Amniotic epithelial cell (primary cell): ENCODE data around the gene PRKG1.

Experiments
- DNase-seq: peaks from one replicate; pipeline ENCODE4 v3.0.0-alpha.2; 2010; ENCODE audit warnings: low read depth

The PRKG1 gene

DNA sequence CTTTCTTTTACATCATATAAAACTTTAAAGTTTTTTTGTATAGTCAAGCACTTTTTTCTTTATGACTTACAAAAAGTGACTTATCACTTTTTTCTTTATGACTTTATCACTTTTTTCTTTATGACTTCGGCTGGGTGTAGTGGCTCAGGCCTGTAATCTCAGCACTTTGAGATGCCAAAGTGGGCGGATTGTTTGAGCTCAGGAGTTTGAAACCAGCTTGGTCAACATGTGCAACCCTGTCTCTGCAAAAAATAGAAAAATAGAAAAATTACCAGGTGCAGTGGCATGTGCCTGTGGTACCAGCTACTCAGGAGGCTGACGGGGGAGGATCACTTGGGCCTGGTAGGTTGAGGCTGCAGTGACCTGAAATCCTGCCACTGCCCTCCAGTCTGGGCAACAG lies 733.9 kb downstream of the PRKG1 start:
- no peak for DNase-seq

GRCh38 chr10:51815723-51816122 lies 741.4 kb downstream of the PRKG1 start:
- no peak for DNase-seq

- no peak for DNase-seq
Measured at GRCh38 chr10:51821045-51821444, 746.8 kb downstream of the PRKG1 start.

DNA sequence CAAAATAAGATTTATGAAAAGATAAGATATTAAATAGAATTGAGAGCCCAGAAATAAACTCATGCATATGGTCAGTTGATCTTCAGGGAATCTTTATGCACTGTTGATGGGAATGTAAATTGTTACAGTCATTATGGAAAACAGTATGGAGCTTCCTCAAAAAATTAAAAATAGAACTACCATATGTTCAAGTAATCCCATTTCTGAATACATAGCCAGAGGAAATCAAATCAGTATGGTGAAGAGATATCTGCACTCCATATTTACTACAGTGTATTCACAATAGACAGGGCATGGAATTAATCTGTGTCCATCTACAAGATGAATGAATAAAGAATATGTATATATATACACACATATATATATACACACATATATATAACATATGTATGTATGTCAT lies 747.5 kb downstream of the PRKG1 start:
- no peak for DNase-seq

DNA sequence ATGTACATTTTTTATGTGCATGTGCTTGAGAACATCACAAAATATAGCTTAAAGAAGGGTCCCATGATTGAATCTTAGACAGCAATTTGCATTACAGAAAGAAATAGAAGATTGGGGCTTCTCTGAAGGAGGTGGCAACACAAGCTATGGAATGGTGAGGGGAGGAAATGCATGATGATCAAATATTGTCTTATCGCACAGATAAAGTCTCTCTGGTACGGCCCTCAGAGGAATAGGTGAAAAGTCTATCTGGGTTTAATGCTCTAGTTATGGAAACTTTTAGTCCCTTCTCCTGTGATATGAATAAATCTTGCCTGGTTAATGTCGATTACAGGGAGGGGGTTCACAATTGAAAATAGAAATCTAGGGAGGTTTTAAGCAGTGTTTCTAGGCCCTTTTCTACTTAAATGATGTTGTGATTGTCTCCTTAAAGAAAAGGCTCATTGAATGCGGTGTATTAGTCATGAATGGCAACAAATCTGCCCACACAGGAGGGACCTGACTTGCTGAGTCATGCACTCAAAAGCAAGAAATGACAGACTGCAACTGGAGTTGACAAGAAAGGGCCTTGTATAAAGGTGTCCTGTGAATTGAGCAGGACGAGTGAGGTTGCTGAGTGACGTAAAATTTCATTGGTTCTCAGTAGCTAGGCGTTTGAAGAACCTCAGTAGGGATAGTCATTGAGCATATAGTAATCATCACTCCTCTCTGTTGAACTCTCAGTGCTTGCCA lies 758.5 kb downstream of the PRKG1 start:
- peak; percentile 75 for DNase-seq

- no peak for DNase-seq
Measured at GRCh38 chr10:51834548-51834947, 760.3 kb downstream of the PRKG1 start.

- no peak for DNase-seq
Measured at GRCh38 chr10:51838471-51838870, 764.2 kb downstream of the PRKG1 start.

- no peak for DNase-seq
Measured at GRCh38 chr10:51843966-51844365, 769.7 kb downstream of the PRKG1 start.

GRCh38 chr10:51846856-51847506 lies 772.7 kb downstream of the PRKG1 start:
- DNase-seq, result no peak

GRCh38 chr10:51852297-51852696 lies 778.0 kb downstream of the PRKG1 start:
- no peak for DNase-seq

DNA sequence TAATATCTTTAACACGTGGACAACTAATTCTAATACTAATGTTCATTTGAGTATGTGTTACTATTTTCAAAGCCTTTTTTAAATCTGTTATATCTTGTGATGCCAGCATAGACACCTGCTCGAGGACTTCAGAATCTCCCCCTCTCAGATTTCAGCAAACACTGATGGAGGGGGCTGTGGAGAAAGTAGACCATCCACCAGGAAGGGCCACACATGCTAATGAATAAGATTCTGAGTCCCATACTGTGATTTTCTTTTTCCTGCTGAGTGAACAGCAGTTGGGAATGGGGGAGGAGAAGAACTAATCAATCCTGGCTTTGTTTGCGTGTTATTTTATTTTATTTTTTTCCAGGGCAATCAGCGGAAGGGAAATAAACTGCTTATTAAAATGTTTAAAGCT lies 783.0 kb downstream of the PRKG1 start:
- no peak for DNase-seq

DNA sequence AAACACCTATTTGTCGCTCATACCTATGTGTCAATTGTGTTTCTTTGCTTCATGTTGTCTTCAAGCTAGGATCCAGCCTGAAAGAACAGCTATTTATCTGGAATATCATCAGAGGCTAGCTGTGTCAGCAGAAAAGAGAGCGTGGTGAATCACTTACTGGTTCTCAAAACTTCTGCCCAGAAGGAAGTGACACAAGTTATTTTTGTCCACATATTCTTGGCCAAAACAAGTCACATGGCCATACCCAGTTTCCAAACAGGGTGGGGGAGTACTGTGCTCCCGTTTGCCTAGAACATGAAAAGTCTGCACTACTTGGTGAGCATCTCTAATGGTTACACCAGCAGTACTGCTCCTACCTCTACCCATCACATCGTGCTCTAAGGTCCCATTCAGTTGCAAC lies 786.0 kb downstream of the PRKG1 start:
- DNase-seq, result peak; percentile 20

- no peak for DNase-seq
Measured at GRCh38 chr10:51861051-51861450, 786.8 kb downstream of the PRKG1 start.

DNA sequence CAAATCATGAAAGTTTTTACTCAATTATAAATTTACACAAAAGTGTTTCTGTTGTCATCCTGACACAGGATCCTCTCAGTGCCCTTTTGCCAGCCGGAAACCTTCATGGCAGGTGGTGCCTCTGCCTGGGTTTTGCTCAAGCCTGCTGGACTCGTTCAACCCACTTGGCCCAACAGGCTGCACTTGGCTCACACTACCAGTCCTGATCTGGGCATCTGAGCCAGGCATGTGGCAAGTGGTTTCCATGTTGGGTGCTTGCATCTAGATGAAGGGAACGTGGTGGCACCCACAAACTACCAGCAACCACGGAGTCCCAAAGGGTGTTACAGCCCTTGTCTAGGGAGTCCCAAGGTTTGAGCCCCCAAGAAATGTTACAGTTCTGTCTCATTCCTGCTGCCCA lies 787.4 kb downstream of the PRKG1 start:
- DNase-seq, result no peak

DNA sequence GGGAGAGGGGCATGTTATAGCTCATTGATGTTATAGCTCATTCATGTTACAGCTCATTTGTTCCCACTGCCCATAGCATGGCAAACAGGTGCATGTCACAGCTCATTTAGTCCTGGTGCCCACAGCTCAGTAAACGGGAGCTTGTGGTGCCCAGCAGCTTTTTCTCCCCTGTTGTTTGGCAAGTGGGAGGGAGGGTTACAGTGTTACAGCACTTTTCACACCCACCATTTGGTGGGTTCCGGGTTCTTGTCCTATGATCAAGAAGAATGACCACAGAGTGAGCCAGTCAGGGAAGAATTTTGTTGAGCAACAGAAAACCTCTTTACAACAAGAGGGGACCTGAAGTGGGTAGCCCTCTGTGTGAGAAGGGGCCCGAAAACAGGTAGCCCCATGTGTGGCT lies 787.9 kb downstream of the PRKG1 start:
- peak; percentile 7 for DNase-seq

- peak; percentile 80 for DNase-seq
Measured at GRCh38 chr10:51867956-51868355, 793.7 kb downstream of the PRKG1 start.

GRCh38 chr10:51874131-51874530 lies 799.8 kb downstream of the PRKG1 start:
- no peak for DNase-seq

GRCh38 chr10:51875610-51876009 lies 801.3 kb downstream of the PRKG1 start:
- DNase-seq, result no peak

DNA sequence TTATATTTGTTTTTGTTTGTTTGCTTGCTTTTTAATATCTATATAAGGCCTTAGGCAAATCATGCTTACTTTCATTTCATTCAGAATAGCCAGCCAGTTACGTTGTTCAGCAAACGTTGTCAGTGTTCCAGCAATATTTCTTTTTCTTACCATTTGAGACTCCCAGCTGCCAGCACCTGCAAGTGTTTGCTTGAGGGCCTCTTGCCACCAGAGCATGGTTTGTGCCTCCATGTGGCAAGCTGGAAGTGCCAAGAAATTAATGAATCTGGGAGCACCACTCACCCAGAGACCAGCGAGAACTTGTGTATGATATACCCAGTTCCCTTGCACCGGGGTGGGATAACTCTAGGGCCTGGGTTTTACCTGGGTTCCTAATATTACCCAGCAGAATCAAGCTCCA lies 802.2 kb downstream of the PRKG1 start:
- no peak for DNase-seq

DNA sequence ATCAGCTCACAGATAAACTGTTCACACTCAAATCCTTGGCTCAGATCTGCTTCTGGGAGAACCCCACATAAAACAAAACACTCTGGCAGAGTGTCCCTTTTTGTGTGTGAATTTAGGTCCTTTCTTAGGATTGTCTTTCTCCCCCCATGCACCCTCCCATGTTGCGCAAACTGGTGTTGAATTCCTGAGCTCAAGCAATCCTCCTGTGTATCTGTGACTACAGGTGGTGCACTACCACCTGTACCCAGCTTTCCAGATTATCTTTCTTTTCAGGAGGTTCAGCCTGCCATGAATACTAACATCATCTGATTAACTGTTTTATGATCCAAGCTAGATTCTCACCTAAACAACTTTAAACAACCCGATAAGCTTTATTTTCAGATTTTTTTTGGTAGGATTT lies 802.7 kb downstream of the PRKG1 start:
- DNase-seq, result no peak

GRCh38 chr10:51877636-51878035 lies 803.3 kb downstream of the PRKG1 start:
- no peak for DNase-seq

DNA sequence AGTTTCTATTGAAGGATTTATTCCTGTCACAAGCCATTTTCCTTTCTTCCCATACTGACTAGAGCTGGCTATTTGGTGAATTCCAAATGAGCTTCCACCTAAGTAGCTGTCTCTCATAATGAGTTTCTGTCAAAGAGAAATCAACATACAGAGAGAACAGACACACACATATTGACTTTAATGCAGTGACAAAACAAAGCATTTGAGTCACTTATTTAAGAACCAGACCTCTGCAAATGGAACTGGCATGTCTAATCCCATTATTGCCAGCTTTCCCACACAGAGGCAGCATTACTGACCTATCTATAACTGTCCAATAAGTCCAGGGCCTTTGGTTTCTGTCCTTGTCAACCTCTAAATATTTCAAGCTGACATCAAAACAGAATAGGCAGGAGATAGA lies 804.4 kb downstream of the PRKG1 start:
- DNase-seq, result no peak

DNA sequence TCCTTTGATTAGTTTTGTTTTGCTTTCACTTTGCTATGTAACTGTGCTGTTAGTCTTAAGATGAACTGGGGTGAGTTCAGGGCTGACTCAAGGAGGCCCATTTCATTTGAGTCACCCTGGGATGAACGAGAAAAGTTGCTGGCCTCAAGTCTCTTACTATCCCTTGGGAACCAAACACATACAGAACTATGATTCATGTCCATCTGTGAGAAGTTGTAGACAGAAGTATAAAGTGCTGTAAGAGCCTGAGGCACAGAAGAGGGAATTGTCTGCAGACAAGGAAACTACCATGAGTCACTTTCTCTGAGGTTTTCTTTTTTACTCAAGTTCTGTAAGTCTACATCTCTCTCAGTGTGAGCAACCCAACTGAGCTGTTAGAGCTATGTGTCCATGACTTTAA lies 805.0 kb downstream of the PRKG1 start:
- peak; percentile 99 for DNase-seq

GRCh38 chr10:51881213-51881612 lies 806.9 kb downstream of the PRKG1 start:
- no peak for DNase-seq
